M059J (cell line): ENCODE measurements around the gene BCLAF1. TPM values are rescaled to one million over a fixed set of nuclear protein-coding genes. Genes with fewer than 3 reads are reported as not detected.
A peak's percentile ranks its signal among the peaks of the same experiment; 100 is the strongest.
"Not testable (repeated sequence)": the region's sequence is repeated elsewhere in the genome, so short reads cannot be mapped to it uniquely, and the experiment has no call there.

Source experiments
- DNase-seq: peaks from one replicate; pipeline ENCODE4 v3.0.0-alpha.2; 2012; ENCODE audit warnings: low read depth
- total RNA-seq: library from RNA; depleted of rRNA; stranded (reverse); fragments of >200 nt; shearing (Covaris generic); gene quantifications from 2 replicates; pipeline ENCODE4 v1.2.3, GENCODE V29; 2014

The BCLAF1 gene
- total RNA-seq, 1 experiment from 2014 or later = 131 TPM

DNA sequence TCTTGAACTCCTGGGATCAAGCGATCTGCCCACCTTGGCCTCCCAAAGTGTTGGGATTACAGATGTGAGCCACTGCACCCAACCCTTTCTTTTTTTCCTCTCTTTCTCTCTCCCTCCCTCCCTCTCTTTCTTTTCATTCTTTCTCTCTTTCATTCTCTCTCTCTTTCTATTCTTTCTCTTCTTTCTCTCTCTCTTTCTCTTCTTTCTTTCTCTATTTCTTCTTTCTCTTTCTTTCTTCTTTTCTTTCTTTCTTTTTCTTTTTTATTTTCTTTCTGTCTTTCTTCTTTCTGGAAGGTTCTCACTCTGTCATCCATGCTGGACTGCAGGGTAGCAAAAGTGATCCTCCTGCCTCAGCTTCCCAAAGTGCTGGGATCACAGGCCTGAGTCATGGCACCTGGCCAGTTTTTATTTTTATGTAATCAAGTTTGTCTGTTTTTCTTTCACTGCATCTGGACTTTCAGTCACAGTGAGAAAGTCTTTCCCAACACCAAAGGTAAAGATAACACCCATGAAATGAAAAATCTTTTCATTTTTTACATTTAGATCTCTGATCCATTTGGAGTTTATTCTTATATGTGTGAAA lies 20.2 kb upstream of the BCLAF1 start:
- no peak for DNase-seq

DNA sequence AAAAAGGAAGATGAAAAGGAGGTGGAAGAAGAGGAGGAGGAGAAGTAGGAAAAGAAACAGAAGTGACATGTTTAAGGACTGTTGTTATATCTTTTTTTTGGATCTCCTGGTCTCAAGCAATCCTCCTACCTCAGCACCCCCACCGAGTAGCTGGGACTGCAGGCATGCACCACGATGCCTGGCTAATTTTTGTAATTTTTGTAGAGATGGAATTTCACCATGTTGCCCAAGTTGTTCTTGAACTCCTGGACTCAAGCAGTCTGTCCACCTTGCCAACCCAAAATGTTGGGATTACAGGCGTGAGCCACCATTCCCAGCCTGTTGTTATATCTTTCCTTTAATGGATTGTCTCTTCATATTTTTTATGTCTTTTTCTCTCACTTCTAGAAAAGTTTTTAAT lies 19.5 kb upstream of the BCLAF1 start:
- DNase-seq = no peak

- not testable (repeated sequence) for DNase-seq
Measured at GRCh38 chr6:136308469-136308868, 18.8 kb upstream of the BCLAF1 start.

GRCh38 chr6:136307351-136307750 lies 17.7 kb upstream of the BCLAF1 start:
- no peak for DNase-seq

GRCh38 chr6:136306466-136306865 lies 16.8 kb upstream of the BCLAF1 start:
- no peak for DNase-seq

DNA sequence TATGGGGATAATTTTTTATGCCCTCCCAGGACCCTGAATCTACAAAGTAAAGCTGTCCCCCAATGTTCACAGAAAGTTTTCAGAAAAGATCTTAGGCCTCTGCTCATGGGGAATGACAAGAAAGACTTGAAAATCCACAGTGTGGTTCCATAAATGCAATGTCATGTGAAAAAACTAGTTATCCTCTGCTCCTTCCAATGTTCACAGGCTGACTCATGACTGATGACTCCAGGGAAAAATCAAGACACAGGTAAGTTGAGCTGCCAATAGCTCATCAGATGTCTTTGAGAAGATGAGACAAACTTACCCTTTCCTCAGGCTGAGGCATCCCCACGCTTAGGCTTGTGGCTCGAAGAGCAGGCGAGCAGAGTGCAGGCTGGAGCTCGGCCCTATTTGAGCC lies 14.8 kb upstream of the BCLAF1 start:
- DNase-seq = no peak

DNA sequence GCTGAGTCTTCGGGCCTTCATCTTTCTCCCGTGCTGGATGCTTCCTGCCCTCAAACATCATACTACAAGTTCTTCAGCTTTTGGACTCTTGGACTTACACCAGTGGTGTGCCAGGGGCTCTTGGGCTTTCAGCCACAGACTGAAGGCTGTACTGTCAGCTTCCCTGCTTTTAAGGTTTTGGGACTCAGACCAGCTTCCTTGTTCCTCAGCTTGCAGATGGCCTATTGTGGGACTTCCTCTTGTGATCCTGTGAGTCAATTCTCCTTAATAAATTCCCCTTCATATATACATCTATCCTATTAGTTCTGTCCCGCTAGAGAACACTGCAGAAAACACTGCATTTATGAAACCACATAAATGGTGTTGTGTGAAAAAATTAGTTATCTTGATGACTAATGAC lies 13.9 kb upstream of the BCLAF1 start:
- DNase-seq = no peak

- DNase-seq = no peak
Measured at GRCh38 chr6:136294621-136295020, 5.0 kb upstream of the BCLAF1 start.

- peak; percentile 94 for DNase-seq
Measured at GRCh38 chr6:136290410-136291010, 864 bp upstream of the BCLAF1 start.

GRCh38 chr6:136289327-136289578 lies 393 bp downstream of the BCLAF1 start:
- peak; percentile 90 for DNase-seq

DNA sequence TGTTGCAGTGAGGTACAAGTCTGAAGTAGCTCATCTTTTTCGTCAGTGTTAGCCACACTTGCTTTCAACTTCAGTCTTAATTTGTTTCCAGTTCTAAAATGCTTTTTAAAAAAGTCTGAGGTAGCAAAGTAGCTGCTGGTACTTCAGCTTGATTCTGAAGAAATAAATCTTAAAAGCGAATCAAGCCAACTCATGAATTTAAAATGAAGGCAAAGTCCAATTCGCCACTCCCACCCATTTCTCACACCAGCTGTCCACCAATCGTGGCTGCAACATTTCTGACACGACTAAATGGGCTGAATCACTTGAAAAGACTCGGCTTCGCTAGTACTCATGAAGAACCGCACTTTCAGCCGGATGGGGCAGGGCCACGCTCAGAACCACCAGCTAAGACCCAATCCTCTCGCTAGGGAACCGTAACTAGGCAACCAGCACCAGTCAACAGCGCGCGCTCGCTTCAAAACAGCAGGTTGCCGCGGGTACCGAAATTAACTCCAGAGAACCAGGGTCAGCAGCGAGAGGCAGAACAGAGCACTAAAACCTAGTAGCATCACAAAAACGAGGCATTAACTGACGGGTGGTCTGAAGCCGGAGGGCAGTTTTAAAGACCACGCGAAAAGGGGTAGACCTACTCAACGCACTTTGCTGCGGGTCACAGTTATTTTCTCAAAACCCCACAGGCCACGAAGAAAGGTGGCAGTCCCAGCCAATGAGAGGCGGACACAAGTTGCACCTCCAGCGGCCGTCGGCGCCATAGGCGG lies 900 bp downstream of the BCLAF1 start:
- peak; percentile 99 for DNase-seq

DNA sequence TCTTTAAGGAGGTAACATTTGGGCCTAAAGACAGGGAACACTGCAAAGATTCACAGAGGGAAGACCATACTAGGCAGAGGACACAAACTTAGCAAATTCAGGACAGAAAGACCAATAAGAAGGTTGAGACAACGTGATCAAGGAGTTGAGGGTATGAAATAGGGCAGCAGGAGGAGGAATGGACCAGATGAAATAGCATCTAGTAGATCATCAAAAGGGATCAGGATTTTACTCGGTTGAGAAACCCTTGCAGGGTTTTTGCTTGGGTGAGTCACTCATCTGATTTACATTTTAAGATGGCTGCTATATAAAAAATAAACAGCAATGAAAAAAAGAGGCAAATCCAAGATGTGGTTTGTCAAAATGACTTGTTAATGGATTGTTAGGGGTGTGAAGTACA lies 4.7 kb downstream of the BCLAF1 start:
- DNase-seq = peak; percentile 71

- DNase-seq = no peak
Measured at GRCh38 chr6:136282906-136283305, 6.7 kb downstream of the BCLAF1 start.

DNA sequence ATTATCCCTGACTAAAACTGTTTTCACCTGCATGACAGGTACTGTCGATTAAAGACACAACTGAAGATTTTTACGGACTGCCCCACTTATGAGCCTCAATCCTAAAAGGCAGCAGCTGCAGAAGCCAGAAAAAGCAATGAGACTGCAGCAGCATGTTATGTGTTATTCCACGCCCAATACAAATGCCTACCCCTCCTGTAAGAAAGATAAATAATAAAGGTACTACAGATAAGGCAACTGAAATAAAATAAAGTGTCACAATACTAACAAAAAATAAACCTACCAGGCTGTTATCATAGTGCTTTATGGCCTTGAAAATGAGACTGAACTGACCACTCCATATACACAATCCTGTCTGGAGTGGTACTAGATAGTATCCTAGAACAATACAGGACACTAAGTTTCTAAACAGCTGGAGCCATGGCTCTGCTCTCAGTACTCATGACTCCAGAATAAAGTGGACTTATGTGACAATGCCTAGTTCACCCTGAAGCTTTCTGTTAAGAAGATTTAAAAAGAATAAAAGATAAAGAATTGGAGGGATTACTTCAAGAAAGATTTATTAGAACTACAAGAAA lies 9.5 kb downstream of the BCLAF1 start:
- DNase-seq = no peak

- no peak for DNase-seq
Measured at GRCh38 chr6:136274062-136274461, 15.6 kb downstream of the BCLAF1 start.

DNA sequence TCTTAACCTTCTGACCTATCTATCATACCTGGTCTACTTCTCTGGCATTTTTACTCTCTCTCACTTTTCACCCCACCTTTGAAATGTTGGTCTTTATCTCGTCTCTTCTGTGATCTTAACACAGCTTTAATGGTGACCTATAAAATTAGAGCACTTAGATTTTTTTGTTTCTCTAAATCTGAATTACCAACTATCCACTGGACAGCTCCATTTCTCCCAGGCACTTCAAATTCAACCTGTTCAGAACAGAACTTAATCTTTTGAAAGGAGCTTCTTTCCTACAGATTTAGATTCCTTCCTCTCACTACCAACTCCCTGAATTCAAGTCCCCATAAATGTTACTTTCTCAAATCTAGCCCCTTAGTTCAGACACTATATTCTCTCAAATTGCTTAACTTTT lies 24.5 kb downstream of the BCLAF1 start:
- DNase-seq = no peak

DNA sequence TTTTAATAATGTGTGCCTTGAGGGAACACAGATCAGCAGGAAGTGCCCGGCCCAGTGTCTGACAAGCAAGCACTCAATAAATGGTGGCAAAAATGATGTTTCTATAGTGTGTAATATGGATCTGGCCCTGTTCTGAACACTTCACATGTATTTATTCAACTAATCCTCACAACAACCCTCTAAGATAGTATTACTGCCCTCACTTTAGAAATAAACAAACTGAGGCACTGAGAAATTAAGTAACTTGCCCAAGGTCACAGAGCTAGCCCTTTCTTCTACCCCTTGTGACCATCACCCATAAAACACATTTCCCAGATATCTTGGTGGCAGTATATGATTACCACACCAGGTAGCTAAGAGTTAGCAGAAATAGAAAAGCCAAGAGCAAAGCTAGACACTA lies 26.7 kb downstream of the BCLAF1 start:
- no peak for DNase-seq

- no peak for DNase-seq
Measured at GRCh38 chr6:136254851-136255466, 34.7 kb downstream of the BCLAF1 start.

DNA sequence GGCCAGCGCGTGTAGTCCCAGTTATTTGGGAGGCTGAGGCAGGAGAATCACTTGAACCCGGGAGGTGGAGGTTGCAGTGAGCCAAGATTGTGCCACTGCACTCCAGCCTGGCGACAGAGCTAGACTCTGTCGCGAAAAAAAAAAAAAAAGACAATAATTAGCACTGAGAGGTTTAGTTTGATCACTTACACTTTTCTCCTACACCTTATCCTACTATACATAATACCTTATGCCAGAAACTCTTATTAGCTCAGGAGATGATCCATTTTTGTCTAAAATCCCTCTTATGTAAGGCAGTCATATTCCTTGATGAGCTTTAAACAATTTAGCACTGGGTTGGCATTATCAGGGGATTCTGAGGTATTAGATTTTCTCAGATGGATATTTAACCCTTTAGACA lies 35.9 kb downstream of the BCLAF1 start:
- DNase-seq = no peak

- no peak for DNase-seq
Measured at GRCh38 chr6:136252441-136252840, 37.2 kb downstream of the BCLAF1 start.

DNA sequence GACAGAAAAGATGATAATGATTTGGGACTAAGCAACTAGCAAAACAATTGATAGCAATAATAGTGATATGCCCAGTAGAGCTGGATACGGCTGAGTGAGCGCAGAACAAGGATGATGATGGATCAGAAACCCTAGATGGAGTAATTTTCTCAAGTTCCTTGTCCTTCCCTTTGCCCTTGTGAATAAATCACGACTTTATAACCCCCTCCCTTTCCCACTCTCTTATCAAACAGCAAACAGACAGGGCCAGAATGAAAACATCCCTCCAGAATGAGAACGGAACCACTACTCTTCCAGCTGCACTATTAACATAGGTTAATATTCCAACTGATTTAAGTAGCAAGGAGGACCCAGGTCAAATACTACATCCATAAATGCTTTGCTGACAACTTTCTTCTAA lies 38.3 kb downstream of the BCLAF1 start:
- peak; percentile 10 for DNase-seq

DNA sequence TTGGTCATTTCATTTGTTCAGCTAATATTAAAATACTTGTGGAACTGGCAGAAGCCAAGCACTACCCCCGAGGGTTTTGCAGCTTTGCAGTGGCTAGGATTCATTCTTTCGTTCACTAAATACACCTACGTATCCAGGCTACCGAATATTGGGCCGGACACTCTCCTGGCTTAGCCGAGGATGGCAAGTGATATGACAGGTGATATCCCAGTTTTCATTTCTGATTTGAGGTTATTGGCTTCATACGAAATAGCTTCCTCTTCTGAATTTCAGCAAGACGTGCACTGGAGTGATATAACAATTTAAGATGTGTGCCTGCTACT lies 39.0 kb downstream of the BCLAF1 start:
- no peak for DNase-seq
